CD4-positive, alpha-beta memory T cell (primary cell): Measurements from ENCODE around the gene LYRM4. TPM values are rescaled to one million over a fixed set of nuclear protein-coding genes. Genes with fewer than 3 reads are reported as not detected.
"Not testable (repeated sequence)": the region's sequence is repeated elsewhere in the genome, so short reads cannot be mapped to it uniquely, and the experiment has no call there.

ENCODE experiments used
- CTCF ChIA-PET: fragments of 350-600 bp; sonication (Branson Sonifier 250); formaldehyde crosslinking; loops from one replicate; lab custom pipeline; 2021; ENCODE audit warnings: inconsistent platforms; ENCODE audit not compliant: partially characterized antibody; lab: Charles Lee
- POLR2A ChIA-PET: fragments of 350-600 bp; sonication (Branson Sonifier 250); formaldehyde crosslinking; loops from one replicate; lab custom pipeline; 2021; ENCODE audit not compliant: partially characterized antibody; lab: Charles Lee
- DNase-seq, 5 donors: peaks; one replicate each; pipeline versions ENCODE4 v3.0.0 to v3.0.0-alpha.2; 2020 to 2022; ENCODE audit warnings: mixed read lengths in 1 of 5
- H3K27ac ChIP-seq: one replicate; pipeline ENCODE4 v1.7.0; 2013; ENCODE audit warnings: low read depth, low read length
- H3K27me3 ChIP-seq: 2 replicates; pipeline ENCODE4 v1.7.0; 2013; ENCODE audit warnings: mild to moderate bottlenecking, low read length, moderate library complexity; ENCODE audit not compliant: insufficient read depth
- H3K36me3 ChIP-seq: 2 replicates; pipeline ENCODE4 v1.7.0; 2013; ENCODE audit warnings: mild to moderate bottlenecking, low read length, moderate library complexity; ENCODE audit not compliant: insufficient read depth
- H3K4me1 ChIP-seq: 2 replicates; pipeline ENCODE4 v1.7.0; 2013; ENCODE audit warnings: mild to moderate bottlenecking, low read length, moderate library complexity; ENCODE audit not compliant: insufficient read depth
- H3K4me3 ChIP-seq, 2 donors: one replicate each; pipeline ENCODE4 v1.7.0; 2013; ENCODE audit warnings: low read length in 2 of 2, mild to moderate bottlenecking in 1 of 2
- H3K9me3 ChIP-seq, 2 donors: one replicate each; pipeline ENCODE4 v1.7.0; 2013; ENCODE audit warnings: low read length in 2 of 2, control low read depth in 1 of 2; ENCODE audit not compliant: control insufficient read depth in 1 of 2
- H3K27ac Mint-ChIP-seq, 7 donors: one replicate each; pipeline ENCODE4 v1.8.0; 2020 to 2021; ENCODE audit warnings: mixed read lengths in 7 of 7, mild to moderate bottlenecking in 6 of 7, inconsistent platforms in 3 of 7, moderate library complexity in 3 of 7
- H3K27me3 Mint-ChIP-seq, 2 donors: one replicate each; pipeline ENCODE4 v1.8.0; 2020 to 2021; ENCODE audit warnings: mixed read lengths in 2 of 2
- H3K36me3 Mint-ChIP-seq, 2 donors: one replicate each; pipeline ENCODE4 v1.8.0; 2020 to 2021; ENCODE audit warnings: mixed read lengths in 2 of 2, inconsistent platforms in 1 of 2, mild to moderate bottlenecking in 1 of 2
- H3K4me1 Mint-ChIP-seq, 4 donors: one replicate each; pipeline ENCODE4 v1.8.0; 2020 to 2021; ENCODE audit warnings: mixed read lengths in 4 of 4, mild to moderate bottlenecking in 1 of 4
- H3K4me3 Mint-ChIP-seq, 8 donors: one replicate each; pipeline ENCODE4 v1.8.0; 2020 to 2021; ENCODE audit warnings: mixed read lengths in 8 of 8, mild to moderate bottlenecking in 7 of 8, moderate library complexity in 6 of 8, inconsistent platforms in 3 of 8
- H3K9me3 Mint-ChIP-seq, 8 donors: one replicate each; pipeline ENCODE4 v1.8.0; 2020 to 2021; ENCODE audit warnings: mixed read lengths in 8 of 8, mild to moderate bottlenecking in 5 of 8, inconsistent platforms in 3 of 8, moderate library complexity in 1 of 8
- intact Hi-C: fragments of 100-400 bp; cut with micrococcal nuclease; formaldehyde crosslinking; loops from one replicate; pipeline ENCODE4 v1.15.1; 2023
- polyA plus RNA-seq, 2 donors: library from polyadenylated mRNA; unstranded; fragments of 300-500 nt; fragmentation: Illumina TruSeq; gene quantifications; one replicate each; pipeline ENCODE4 v1.2.3, GENCODE V29; 2021
- total RNA-seq, 2 experiments: library from RNA; stranded (reverse); gene quantifications; one replicate each; pipeline ENCODE4 v1.2.3, GENCODE V29; 2021

Gene LYRM4
- total and polyA plus RNA-seq, 4 experiments from 2014 or later, result 10.6 to 26.4 (median 15.2) TPM

- H3K4me1 Mint-ChIP-seq, H3K27me3 Mint-ChIP-seq, H3K36me3 Mint-ChIP-seq, H3K27ac ChIP-seq, CTCF ChIA-PET, H3K36me3 ChIP-seq, H3K4me3 ChIP-seq, H3K9me3 Mint-ChIP-seq, H3K9me3 ChIP-seq, intact Hi-C loops, DNase-seq, H3K27me3 ChIP-seq, POLR2A ChIA-PET, H3K4me1 ChIP-seq, H3K4me3 Mint-ChIP-seq, H3K27ac Mint-ChIP-seq: not testable (repeated sequence)
These were observed 140.2 kb downstream of the LYRM4 start for GRCh38 chr6:5120543-5120942.

GRCh38 chr6:5120011-5120410 is 140.7 kb downstream of the LYRM4 start:
- H3K4me1 Mint-ChIP-seq, result no peaks in the 10 kb centered on the region
- H3K4me3 Mint-ChIP-seq, result no peak overlapping the region
- no peaks in the 10 kb centered on the region for H3K36me3 Mint-ChIP-seq
- intact Hi-C loops, result no loop called here
- Histone ChIP-seq H3K4me1 (no peaks in the 10 kb centered on the region), H3K36me3 (no peaks in the 10 kb centered on the region), H3K27me3 (no peaks in the 10 kb centered on the region), H3K4me3 (no peak overlapping the region), H3K27ac (no peak overlapping the region), H3K9me3 (no peaks in the 10 kb centered on the region)
- no peak for DNase-seq
- H3K9me3 Mint-ChIP-seq, result no peaks in the 10 kb centered on the region
- POLR2A ChIA-PET, result no interaction called here
- no peaks in the 10 kb centered on the region for H3K27me3 Mint-ChIP-seq
- H3K27ac Mint-ChIP-seq, result no peak overlapping the region
- CTCF ChIA-PET, result no interaction called here

GRCh38 chr6:5119090-5119951 is 141.4 kb downstream of the LYRM4 start:
- DNase-seq, result no peak
- Mint-ChIP-seq H3K9me3 (peaks cover 0 to under 1% (median 0%) of the 10 kb centered on the region in 8 donors), H3K4me3 (no peak overlapping the region), H3K27ac (no peak overlapping the region), H3K36me3 (no peaks in the 10 kb centered on the region), H3K4me1 (no peaks in the 10 kb centered on the region), H3K27me3 (no peaks in the 10 kb centered on the region)
- H3K36me3 ChIP-seq, result no peaks in the 10 kb centered on the region
- CTCF ChIA-PET, result no interaction called here
- H3K9me3 ChIP-seq, result no peaks in the 10 kb centered on the region
- no peaks in the 10 kb centered on the region for H3K4me1 ChIP-seq
- no peak overlapping the region for H3K27ac ChIP-seq
- H3K27me3 ChIP-seq, result no peaks in the 10 kb centered on the region
- POLR2A ChIA-PET, result no interaction called here
- intact Hi-C loops, result no loop called here
- H3K4me3 ChIP-seq, result no peak overlapping the region

GRCh38 chr6:5116243-5116991 is 144.3 kb downstream of the LYRM4 start:
- Histone ChIP-seq H3K27me3 (no peaks in the 10 kb centered on the region), H3K4me3 (no peak overlapping the region), H3K36me3 (no peaks in the 10 kb centered on the region), H3K27ac (no peak overlapping the region), H3K4me1 (no peaks in the 10 kb centered on the region), H3K9me3 (no peaks in the 10 kb centered on the region)
- H3K9me3 Mint-ChIP-seq, result peaks cover 0 to 1% (median 0%) of the 10 kb centered on the region in 8 donors
- POLR2A ChIA-PET, result no interaction called here
- no peaks in the 10 kb centered on the region for H3K27me3 Mint-ChIP-seq
- intact Hi-C loops, result no loop called here
- no peak overlapping the region for H3K4me3 Mint-ChIP-seq
- CTCF ChIA-PET, result no interaction called here
- no peak for DNase-seq
- H3K36me3 Mint-ChIP-seq, result peaks cover 0 to 17% of the 10 kb centered on the region in 2 donors
- H3K4me1 Mint-ChIP-seq, result no peaks in the 10 kb centered on the region
- no peak overlapping the region for H3K27ac Mint-ChIP-seq

GRCh38 chr6:5115168-5115567 is 145.6 kb downstream of the LYRM4 start:
- CTCF ChIA-PET, result no interaction called here
- intact Hi-C loops, result no loop called here
- no peak overlapping the region for H3K4me3 Mint-ChIP-seq

GRCh38 chr6:5113096-5113495 is 147.7 kb downstream of the LYRM4 start:
- Histone ChIP-seq H3K4me3 (no peak overlapping the region), H3K27ac (no peak overlapping the region), H3K27me3 (no peaks in the 10 kb centered on the region), H3K36me3 (no peaks in the 10 kb centered on the region), H3K9me3 (no peaks in the 10 kb centered on the region), H3K4me1 (no peaks in the 10 kb centered on the region)
- ChIA-PET POLR2A (no interaction called here), CTCF (no interaction called here)
- Mint-ChIP-seq H3K9me3 (peaks cover 0 to 1% (median 0%) of the 10 kb centered on the region in 8 donors), H3K4me3 (no peak overlapping the region), H3K4me1 (no peaks in the 10 kb centered on the region), H3K36me3 (peaks cover 0 to 23% of the 10 kb centered on the region in 2 donors), H3K27ac (no peak overlapping the region), H3K27me3 (no peaks in the 10 kb centered on the region)
- DNase-seq, result no peak
- intact Hi-C loops, result no loop called here

More at GRCh38 chr6:5115168-5115567, 145.6 kb downstream of the LYRM4 start:
- H3K9me3 ChIP-seq, result no peaks in the 10 kb centered on the region
- H3K36me3 ChIP-seq, result no peaks in the 10 kb centered on the region
- Mint-ChIP-seq H3K36me3 (peaks cover 0 to 23% of the 10 kb centered on the region in 2 donors), H3K4me1 (no peaks in the 10 kb centered on the region), H3K9me3 (peaks cover 0 to 1% (median 0%) of the 10 kb centered on the region in 8 donors), H3K27ac (no peak overlapping the region), H3K27me3 (no peaks in the 10 kb centered on the region)
- no peaks in the 10 kb centered on the region for H3K4me1 ChIP-seq
- H3K27ac ChIP-seq, result no peak overlapping the region
- H3K4me3 ChIP-seq, result no peak overlapping the region
- no peak for DNase-seq
- H3K27me3 ChIP-seq, result no peaks in the 10 kb centered on the region
- POLR2A ChIA-PET, result no interaction called here

- Histone ChIP-seq H3K4me1 (no peaks in the 10 kb centered on the region), H3K36me3 (no peaks in the 10 kb centered on the region), H3K4me3 (no peak overlapping the region), H3K27me3 (no peaks in the 10 kb centered on the region), H3K9me3 (no peaks in the 10 kb centered on the region), H3K27ac (no peak overlapping the region)
- Mint-ChIP-seq H3K27me3 (no peaks in the 10 kb centered on the region), H3K4me3 (no peak overlapping the region), H3K9me3 (peaks cover 0 to 1% (median 0%) of the 10 kb centered on the region in 8 donors), H3K27ac (no peak overlapping the region), H3K4me1 (no peaks in the 10 kb centered on the region), H3K36me3 (peaks cover 0 to 23% of the 10 kb centered on the region in 2 donors)
- DNase-seq, result no peak
- CTCF ChIA-PET, result no interaction called here
- intact Hi-C loops, result no loop called here
- POLR2A ChIA-PET, result no interaction called here
These were observed 148.5 kb downstream of the LYRM4 start for GRCh38 chr6:5112066-5112799.
